Measurements from ENCODE around the gene STARD13.

- TF ChIP-seq CTCF (IDR thresholded peaks at IDR 0.05; ENCODE audit: insufficient read depth, low read length, poor library complexity, severe bottlenecking): no peak
- TF ChIP-seq EZH2phosphoT487 (conservative IDR thresholded peaks at IDR 0.05; ENCODE audit: low read length): no peak
These were observed 213.3 kb downstream of the STARD13 start for GRCh38 chr13:33072282-33072681.
